NCI-H2196 (cell line): ENCODE measurements around the gene RSPH9.

Experiments
- DNase-seq: peaks from one replicate; lab custom pipeline; 2025; ENCODE audit not compliant: unreplicated experiment; lab: John Stamatoyannopoulos, UW

The RSPH9 gene, protein sequence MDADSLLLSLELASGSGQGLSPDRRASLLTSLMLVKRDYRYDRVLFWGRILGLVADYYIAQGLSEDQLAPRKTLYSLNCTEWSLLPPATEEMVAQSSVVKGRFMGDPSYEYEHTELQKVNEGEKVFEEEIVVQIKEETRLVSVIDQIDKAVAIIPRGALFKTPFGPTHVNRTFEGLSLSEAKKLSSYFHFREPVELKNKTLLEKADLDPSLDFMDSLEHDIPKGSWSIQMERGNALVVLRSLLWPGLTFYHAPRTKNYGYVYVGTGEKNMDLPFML

DNA sequence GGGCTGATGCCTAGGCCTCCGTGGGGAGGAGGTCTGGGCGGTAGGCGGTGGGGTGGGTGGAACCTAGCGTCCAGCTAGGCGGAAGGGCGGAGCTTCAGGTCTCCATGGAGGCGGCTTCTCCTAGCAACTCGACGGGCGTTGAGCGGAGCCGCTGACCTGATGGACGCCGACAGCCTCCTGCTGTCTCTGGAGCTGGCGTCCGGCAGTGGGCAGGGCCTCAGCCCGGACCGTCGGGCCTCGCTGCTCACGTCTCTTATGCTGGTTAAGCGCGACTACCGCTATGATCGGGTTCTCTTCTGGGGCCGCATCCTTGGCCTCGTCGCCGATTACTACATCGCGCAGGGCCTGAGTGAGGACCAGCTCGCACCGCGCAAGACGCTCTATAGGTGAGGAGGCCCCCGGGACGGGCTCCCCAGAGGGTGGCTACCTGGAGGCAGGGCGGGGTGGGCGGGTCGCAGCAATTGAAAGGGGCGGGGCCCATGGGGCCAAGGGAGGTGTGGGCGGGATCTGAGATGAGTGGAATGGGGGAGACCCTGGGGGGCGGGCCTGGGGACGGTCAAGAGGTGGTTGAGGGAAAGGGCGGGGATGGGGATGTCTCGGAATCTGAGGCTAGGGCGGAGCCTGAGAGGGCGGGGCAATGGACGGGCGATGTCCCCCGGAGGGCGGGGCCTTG is at the start of gene RSPH9:
Gene RSPH9, plus strand, starts transcription at position 97 of the 673 bp plus-strand sequence. Its CDS starts 63 bp downstream, at position 160.
- DNase-seq: peak; percentile 63

DNA sequence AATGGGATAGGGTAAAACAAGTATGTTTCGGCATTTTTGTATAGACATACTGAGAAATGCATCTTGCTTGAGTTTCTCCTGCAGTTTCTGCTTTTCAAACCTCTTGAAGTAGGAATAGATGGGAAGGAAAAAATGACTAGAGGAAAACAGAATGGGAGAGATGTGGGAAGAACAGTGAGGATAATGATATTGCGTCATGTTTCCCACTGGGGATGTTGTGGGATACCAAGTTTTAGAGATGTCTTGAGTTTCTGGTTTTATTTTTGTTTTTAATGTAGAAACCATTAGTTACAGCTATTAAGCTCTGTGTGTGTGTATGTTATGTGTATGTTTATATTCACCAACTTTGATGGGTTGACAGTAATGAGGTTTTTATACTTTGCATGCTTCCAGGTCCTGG is 44.2 kb upstream of the RSPH9 start:
- no peak for DNase-seq

DNA sequence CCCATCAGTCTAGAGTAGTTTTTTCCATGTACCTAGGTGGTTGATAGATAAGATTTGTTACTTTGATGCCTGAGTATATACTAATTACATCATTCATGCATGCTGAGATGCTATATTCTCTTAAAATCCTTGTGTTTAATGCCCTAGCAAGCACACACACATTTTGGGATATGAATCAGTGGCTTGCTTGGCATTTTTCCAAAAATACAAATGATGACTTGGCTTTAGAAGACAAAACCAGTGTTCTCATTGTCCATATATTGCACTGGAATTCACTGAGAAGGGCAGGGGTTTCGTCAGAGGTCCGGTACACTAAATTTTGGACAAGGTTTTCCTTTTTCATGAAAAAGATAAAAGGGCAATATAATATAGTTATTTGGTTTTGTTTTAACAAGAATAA is 40.7 kb upstream of the RSPH9 start:
- DNase-seq: no peak

DNA sequence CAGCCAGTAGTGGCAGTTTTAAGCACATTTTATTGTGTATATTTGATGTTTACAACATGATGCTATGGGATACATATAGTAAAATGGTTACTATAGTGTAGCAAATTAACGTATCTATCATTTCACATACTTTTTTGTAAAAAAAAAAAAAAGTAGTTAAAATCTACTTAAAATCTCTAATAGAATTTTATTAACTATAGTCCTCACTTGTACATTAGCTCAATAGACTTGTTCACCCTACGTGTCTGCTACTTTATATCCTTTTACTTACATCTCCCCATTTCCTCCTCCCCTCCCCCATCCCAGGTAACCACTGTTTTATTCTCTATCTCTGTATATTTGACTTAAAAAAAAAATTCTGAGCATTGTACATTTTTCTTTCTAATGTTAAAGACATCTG is 38.8 kb upstream of the RSPH9 start:
- DNase-seq: no peak

DNA sequence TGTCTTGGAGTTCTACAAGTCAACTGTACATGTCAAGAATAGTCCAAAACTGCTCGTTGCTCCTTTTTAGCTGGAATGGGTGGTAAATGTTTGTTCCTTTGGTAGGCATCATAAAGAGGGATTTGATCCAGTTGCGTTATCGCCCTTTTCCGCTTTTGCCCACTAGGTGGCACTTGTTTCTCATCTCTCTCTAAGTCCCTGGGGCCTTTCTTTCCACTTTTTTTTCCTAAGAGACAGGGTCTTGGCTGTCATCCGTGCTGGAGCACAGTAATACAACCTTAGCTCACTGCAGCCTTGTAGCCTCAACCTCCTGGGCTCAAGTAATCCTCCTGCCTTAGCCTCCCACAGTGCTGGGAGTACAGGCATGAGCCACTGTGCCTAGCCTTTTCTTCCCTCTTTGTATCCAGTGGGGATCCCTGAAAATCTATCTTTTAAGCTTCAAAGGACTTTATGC is 36.5 kb upstream of the RSPH9 start:
- peak; percentile 76 for DNase-seq

DNA sequence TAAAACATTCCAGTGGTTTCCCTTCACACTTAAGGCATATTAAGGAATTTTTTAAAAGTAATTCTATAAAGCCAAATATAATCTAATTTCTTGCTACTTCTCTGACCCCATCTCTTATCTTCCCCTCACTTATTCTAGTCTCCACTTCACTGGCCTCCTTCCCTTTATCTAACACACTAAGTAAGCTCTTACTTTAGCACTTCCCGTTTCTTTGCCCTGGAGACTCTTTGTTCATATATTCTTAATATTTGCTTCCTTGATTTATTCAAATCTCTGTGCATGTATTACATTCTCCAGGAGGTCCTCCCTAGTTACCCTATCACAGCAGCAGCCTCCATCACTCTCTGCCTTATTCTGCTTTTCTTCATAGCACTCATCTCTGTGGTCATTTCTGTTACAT is 36.0 kb upstream of the RSPH9 start:
- no peak for DNase-seq

DNA sequence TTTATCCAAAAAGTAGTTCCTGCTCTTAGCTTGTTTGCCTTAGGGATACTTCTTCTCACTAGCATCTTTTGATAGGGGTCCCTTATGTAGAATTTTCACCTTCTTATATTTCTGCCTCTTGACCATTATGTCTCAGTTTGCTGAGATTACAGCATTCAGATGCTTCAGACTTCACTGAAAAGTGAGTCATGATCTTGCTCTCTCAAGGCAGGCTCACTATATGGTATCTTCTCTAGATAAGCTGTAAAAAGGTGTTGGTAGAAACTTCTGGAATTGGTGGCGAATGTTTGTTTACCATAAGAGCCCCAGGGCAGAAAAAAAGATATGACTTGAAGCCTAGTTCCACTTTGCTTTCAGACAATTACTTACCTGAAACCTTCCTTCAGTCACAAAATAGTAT is 35.4 kb upstream of the RSPH9 start:
- no peak for DNase-seq

DNA sequence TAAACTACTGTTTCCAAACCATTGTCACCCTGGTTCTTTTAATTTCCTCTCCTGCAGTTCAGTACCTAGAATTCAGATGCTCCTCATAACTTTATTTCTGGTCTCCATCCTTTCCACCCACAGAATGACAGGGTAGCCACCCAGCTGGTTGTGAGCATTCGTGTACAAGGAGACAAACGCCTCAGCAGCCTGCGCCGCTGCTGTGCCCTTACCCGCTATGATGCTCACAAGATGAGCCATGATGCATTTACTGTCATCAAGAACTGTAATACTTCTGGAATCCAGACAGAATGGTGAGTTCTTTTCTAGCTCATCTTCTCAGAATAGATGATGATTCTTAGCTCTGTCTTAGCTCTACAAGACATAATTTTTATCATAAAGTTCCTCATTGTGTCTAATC is 34.4 kb upstream of the RSPH9 start:
- DNase-seq: no peak

DNA sequence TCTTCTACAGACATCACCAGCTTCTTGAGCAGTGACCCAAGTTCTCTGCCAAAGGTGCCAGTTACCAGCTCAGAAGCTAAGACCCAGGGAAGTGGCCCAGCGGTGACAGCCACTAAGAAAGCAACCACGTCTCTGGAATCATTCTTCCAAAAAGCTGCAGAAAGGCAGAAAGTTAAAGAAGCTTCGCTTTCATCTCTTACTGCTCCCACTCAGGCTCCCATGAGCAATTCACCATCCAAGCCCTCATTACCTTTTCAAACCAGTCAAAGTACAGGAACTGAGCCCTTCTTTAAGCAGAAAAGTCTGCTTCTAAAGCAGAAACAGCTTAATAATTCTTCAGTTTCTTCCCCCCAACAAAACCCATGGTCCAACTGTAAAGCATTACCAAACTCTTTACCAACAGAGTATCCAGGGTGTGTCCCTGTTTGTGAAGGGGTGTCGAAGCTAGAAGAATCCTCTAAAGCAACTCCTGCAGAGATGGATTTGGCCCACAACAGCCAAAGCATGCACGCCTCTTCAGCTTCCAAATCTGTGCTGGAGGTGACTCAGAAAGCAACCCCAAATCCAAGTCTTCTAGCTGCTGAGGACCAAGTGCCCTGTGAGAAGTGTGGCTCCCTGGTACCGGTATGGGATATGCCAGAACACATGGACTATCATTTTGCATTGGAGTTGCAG is 31.0 kb upstream of the RSPH9 start:
- DNase-seq: no peak

DNA sequence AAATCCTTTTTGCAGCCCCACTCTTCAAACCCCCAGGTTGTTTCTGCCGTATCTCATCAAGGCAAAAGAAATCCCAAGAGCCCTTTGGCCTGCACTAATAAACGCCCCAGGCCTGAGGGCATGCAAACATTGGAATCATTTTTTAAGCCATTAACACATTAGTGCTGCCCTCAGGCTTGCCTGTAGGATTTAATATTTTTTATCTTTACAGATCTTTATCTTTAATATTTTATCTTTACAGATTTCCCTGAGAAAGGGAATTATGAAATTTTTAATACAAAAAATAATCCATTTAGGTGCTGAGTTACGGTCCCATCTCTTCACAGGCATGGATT is 30.5 kb upstream of the RSPH9 start:
- no peak for DNase-seq

DNA sequence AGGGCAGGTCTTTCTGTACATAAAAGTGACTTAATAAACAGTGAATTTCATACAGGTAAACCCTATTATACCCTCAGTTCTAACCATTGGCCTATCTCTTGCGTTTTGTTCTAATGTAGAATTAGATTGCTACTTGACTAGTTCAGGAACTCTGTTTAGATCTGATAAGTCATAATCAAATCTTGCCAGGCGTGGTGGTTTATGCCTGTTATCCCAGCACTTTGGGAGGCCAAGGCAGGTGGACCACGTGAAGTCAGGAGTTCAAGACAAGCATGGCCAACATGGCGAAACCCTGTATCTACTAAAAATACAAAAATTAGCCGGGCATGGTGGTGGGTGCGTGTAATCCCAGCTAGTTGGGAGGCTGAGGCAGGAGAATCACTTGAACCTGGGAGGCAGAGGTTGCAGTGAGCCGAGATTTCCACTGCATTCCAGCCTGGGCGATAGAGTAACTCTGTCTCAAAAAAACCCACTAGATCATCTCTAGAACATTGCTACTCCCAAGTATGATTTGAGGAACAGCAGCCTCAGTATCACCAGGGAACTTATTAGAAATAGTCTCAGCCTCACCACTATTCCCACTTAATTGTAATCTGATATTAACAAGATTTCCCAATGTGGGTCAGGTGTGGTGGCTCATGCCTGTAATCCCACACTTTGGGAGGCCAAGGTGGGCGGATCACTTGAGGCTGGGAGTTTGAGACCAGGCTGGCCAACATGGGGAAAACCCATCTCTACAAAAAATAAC is 27.9 kb upstream of the RSPH9 start:
- no peak for DNase-seq

DNA sequence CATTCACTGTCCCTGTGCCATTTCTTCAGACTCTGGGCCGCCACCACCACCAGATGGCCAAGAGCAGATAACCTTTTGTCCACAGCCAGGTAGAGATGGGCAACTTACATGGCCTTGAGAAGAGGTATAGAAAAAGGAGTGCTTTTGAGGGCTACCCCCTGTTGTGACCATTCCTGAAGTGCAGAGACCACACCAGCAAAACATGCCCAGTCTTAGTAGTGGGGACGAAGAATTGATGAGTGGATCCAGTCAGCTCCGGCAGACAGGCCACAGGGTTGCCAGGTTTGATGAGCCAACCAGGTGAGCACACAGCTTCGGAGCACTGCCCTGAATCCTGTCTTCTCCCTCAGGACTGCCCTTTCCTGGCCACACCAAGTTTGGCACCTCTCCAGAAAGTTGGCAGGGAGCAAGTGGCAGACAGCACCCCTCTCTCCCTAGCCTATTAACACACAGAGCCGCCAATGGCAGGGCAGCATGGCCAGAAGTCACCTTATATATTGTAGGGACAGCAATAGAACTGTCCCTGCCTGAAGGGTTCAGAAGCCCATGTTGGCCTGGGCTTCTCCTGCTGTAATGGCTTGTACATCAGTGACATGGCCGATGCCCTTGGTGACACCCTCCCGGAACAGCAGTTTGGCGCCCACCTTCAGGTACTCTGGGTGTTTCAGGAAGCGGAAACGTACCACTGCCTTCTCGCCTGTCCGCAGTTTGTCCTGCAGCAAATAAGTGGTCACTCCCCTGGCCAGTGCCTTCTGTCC is 23.6 kb upstream of the RSPH9 start:
- no peak for DNase-seq

DNA sequence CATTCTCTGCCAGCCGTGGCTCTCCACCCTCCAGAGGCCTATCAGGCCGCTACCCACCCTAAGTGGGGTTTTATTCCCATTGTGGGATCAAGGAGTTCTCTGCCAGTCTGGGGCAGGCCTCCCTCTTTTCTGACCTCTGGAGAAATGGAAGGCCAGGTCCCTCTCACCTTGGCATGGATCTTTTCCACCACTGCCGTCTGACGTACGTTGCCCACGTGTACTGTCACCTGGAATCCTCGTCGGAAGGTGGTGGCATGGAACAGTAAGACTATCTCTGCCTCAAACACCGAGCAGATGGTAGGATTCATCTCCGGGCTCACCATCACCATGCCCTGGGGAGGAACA is 23.0 kb upstream of the RSPH9 start:
- DNase-seq: no peak

DNA sequence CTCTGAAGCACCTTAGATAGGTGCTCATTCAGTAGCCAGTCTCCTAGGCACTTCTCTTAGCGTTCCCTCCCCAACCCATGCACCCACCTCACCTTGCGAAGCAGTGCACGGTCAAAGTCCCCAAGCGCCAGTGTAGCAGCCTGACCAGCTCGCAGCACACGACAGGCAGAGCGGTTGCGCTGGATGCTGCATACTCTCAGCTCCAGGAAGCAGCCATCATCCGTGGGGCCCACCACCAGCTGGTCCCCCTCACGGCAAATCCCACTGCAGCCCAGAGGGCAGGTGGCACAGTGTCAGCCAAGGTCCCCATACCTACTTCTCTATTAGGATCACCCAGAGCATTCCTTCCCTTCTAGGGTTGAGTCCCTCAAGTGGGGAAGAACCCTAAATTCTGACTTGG is 22.3 kb upstream of the RSPH9 start:
- no peak for DNase-seq

DNA sequence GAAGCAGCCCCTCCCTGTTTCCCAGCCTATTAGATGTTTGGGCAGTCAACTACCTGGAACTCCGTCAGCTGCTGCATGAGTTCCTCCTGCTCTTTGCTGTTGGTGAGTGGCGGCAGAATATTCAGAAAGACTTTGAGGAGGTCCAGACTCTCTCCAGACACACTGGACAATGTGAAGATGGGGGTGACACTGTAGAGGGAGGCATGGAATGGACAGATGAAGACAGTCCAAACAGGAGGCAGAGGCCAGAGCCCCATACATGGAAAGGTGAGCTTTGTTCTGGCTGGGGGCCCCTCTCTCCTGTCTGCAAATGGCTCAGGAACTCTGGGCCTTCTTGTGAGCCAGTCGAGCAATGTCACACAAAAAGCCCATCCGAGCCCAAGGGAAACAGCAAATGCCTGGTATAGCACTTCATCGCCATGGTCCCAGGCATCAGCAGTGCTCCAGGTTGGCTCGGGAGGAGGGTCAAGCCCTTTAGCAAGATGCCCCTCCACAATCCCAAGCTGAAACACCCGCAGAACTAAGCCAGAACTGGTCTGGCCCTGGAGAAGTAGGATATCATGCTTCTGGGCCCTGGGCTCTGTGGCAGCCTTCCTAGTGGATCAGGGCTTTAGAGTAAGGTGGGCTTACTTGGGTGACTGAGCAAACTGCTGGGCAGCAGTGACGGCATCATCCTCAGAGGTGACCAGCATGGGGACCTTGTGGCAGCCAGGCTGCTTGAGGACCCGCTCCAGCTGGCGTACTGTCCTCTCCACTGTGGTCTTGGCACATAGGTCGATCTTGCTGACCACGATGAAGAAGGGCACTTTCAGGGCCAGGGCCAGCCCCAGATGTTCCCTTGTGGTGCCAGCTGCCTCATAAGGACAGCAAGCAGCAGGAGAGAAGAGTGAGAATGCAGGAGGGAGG is 20.7 kb upstream of the RSPH9 start:
- DNase-seq: no peak

DNA sequence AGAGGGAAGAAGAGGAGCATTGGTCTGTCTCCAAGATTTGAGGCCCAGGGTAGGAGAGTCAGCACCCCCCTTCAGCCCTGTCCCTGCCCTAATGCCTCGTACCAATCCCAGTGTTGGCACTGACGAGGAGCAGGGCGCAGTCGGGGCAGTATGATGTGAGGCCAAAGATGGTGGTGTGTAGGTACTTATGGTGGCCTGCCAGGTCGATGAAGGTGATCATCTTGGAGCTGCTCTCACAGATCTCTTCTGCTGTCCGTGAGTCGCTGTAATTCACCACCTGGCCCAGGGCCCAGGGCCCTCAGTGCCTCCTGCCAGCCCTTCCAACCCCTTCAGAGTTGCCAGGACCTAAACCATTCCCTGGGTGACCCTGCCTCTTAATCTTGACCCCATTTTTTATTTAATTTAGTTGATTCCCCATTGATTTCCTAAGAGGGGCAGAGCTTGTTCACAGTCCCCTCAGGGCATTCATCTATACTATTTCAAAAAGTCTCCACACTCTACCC is 20.0 kb upstream of the RSPH9 start:
- no peak for DNase-seq

DNA sequence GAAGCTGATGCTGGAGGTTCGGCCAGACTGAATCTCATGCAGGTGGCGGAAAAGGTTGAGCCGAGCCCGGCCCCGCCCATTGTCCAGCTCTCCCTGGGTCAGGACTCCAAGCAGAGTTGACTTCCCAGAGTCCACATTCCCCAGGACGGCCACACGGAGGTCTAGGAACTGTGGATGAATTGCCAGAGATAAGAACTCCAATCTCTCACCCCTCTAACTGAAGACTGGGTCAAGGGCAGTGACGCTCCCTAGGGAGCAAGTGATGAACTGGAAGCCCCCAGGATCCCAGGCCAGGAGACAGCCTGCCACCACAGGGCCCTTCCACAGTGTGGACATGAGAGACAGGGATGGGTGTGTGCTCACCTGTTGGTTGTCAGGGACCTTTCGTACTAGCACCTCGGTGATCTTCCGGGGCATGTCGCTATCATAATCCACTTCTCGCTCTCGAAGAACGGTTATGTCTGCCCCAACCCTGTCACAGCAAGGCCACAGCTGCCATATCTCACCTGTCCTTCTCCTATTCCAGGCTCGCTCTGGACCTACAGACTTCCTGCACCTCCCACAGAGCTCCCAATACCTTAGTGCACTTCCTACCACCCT is 19.3 kb upstream of the RSPH9 start:
- DNase-seq: no peak

DNA sequence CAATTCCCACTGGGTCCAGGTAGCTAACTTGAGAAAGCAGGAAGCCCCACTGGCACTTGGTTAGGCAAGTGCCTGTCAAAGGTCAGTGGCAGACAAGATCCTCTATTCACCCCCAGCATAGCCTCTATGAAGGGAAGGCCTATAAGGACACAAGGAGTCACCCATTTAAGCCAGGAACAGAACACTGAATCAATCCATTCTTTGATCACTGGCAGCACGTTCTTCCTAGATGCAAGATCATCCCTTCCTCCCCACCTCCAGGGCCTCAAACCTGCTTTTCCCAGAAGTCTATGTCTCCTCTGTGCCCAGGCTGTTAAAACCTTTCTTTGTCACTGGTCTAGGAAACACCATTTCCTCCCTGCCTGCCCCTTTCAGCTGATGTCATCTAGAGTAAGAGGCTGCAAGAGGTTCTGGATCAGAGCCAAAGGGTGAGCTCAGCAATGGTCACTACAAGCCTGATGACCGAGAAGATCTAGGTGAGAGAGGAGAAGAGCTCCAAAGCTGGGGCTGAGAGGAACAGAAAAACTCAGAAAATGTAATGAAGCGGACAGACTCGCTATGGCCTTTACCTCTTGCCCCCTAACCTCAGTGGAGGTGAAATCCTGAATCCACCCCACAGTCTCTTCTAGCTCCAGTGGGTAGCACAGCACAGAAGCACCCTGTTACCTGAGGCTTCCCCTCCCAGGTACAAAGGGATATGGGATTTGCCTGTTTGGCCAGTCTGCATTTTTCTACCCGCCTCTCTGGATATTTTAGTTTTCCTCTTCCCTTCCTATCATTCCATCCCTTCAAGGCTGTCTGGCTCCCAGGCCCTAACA is 17.6 kb upstream of the RSPH9 start:
- peak; percentile 97 for DNase-seq
